Gastroesophageal sphincter (tissue), 2 donors: ENCODE data around the gene PLXDC1.

Experiments used
- EP300 ChIP-seq: sonication (generic); formaldehyde crosslinking; IDR thresholded peaks from one replicate; pipeline ENCODE4 v1.6.1; 2017; ENCODE audit warnings: antibody characterized with exemption, mild to moderate bottlenecking
- POLR2A ChIP-seq, 2 donors: fragments of 450-650 bp; IDR thresholded peaks; one replicate each; pipeline ENCODE4 v1.6.1; 2017; ENCODE audit warnings: antibody characterized with exemption in 2 of 2, mild to moderate bottlenecking in 2 of 2, moderate library complexity in 1 of 2

DNA sequence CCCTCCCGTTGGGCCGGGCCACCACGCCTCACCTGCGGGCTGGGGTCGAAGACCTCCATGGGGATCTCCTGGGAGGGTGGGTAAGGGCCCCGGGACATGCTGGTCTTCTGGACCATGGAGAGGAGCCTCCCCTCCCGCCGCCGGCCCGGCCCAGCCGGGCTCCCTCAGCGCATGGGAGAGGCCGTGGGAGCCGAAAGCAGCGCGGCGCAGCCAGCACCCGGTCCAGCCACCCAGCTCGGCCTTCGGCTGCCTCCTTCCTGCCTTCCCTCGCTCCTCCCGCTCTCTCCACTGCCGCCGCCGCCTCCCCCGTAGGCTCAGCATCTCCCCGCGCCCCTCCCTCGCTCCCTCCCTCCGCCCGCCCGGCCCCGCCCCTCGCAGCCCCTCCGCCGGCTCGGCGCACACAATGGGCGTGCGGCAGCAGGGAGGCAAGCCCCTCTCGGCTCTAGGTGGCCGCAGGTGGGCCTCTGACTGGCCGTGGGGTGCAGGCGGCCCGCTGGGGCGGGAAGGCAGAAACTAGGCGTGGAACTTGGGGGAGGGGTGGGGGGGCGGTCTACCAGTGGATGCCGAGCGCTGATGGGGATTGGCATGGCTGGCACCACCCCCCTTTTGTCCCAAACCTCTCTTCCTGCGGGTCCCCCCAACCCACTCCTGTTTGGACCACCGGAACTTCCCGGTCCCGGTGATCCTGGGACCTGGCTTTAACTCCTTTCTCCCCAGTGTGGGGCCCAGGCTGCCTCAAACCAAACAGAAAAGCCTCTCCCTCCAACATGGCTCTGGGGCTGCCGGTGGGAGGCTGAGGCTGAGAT lies 46.1 kb upstream of the PLXDC1 start, which contains the start of gene CACNB1:
- TF ChIP-seq EP300, result no peak
- TF ChIP-seq POLR2A (IDR thresholded peaks at IDR 0.05), result peak; percentile 29 to 40
